GM12875 (cell line): Measurements from ENCODE around the gene PGBD4.

Source experiments
- H3K4me3 ChIP-seq: one replicate; pipeline ENCODE4 v1.5.1; 2011; ENCODE audit warnings: low read depth, low read length, control low read depth
- CTCF ChIP-seq: IDR thresholded peaks from 2 replicates; pipeline ENCODE4 v1.5.1; 2011; ENCODE audit warnings: low read depth, mild to moderate bottlenecking, control low read depth, inconsistent platforms, low read length, moderate library complexity, borderline replicate concordance; ENCODE audit not compliant: insufficient read depth

Gene PGBD4

GRCh38 chr15:34125945-34126344 is 24.1 kb downstream of the PGBD4 start:
- no peak overlapping the region for H3K4me3 ChIP-seq
- TF ChIP-seq CTCF, result no peak

- no peak for TF ChIP-seq CTCF
- H3K4me3 ChIP-seq, result no peak overlapping the region
Measured at GRCh38 chr15:34126522-34126921, 24.6 kb downstream of the PGBD4 start.

GRCh38 chr15:34128898-34129297 is 27.0 kb downstream of the PGBD4 start:
- no peak for TF ChIP-seq CTCF
- H3K4me3 ChIP-seq, result no peak overlapping the region

- H3K4me3 ChIP-seq, result no peak overlapping the region
- no peak for TF ChIP-seq CTCF
Measured at GRCh38 chr15:34132881-34133280, 31.0 kb downstream of the PGBD4 start.

- TF ChIP-seq CTCF, result no peak
- no peak overlapping the region for H3K4me3 ChIP-seq
Measured at GRCh38 chr15:34133511-34133910, 31.6 kb downstream of the PGBD4 start.

- H3K4me3 ChIP-seq, result no peak overlapping the region
- TF ChIP-seq CTCF, result no peak
Measured at GRCh38 chr15:34147371-34148140, 45.7 kb downstream of the PGBD4 start.

GRCh38 chr15:34154725-34155204 is 52.9 kb downstream of the PGBD4 start:
- no peak for TF ChIP-seq CTCF

More at GRCh38 chr15:34154725-34155204, 52.9 kb downstream of the PGBD4 start:
- H3K4me3 ChIP-seq, result no peak overlapping the region
